Measurements from ENCODE around the gene SP3.

- TF ChIP-seq, protein P1, sequence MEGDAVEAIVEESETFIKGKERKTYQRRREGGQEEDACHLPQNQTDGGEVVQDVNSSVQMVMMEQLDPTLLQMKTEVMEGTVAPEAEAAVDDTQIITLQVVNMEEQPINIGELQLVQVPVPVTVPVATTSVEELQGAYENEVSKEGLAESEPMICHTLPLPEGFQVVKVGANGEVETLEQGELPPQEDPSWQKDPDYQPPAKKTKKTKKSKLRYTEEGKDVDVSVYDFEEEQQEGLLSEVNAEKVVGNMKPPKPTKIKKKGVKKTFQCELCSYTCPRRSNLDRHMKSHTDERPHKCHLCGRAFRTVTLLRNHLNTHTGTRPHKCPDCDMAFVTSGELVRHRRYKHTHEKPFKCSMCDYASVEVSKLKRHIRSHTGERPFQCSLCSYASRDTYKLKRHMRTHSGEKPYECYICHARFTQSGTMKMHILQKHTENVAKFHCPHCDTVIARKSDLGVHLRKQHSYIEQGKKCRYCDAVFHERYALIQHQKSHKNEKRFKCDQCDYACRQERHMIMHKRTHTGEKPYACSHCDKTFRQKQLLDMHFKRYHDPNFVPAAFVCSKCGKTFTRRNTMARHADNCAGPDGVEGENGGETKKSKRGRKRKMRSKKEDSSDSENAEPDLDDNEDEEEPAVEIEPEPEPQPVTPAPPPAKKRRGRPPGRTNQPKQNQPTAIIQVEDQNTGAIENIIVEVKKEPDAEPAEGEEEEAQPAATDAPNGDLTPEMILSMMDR (IDR thresholded peaks at IDR 0.05; ENCODE audit: borderline replicate concordance, extremely low read depth, low read length, poor library complexity, severe bottlenecking), result no peak
- no peak for TF ChIP-seq EZH2 (IDR thresholded peaks at IDR 0.05; ENCODE audit: borderline replicate concordance, low read depth, low read length, severe bottlenecking)
These were observed 34.1 kb upstream of the SP3 start for GRCh38 chr2:173999272-173999671.

Measured in DND-41 (cell line).